PC-9 (cell line): ENCODE data around the gene LIME1. TPM values are rescaled to one million over a fixed set of nuclear protein-coding genes. Genes with fewer than 3 reads are reported as not detected.

Source experiments
- BruUV-seq: library from RNA; stranded (reverse); fragments of 400-500 nt; replicated peaks from 2 replicates; lab custom pipeline; 2021; lab: Mats Ljungman, UMichigan
- CTCF ChIA-PET: fragments of 300-600 bp; sonication (Branson Sonifier 250); formaldehyde crosslinking; loops from one replicate; lab custom pipeline; 2022; ENCODE audit warnings: antibody characterized with exemption; lab: Charles Lee
- POLR2A ChIA-PET: fragments of 300-600 bp; sonication (Branson Sonifier 250); formaldehyde crosslinking; loops from one replicate; lab custom pipeline; 2022; ENCODE audit warnings: antibody characterized with exemption; ENCODE audit not compliant: unreplicated experiment; lab: Charles Lee
- DNase-seq, 2 experiments: peaks; one replicate each; pipeline versions ENCODE4 v3.0.0 to v3.0.0-alpha.2; 2015 to 2022; ENCODE audit warnings: mixed read lengths in 1 of 2
- H2AFZ ChIP-seq: fragments of 200-600 bp; sonication (generic); 2 replicates; pipeline ENCODE4 v1.8.1; 2017; ENCODE audit warnings: antibody characterized with exemption
- H3F3A ChIP-seq: fragments of 200-600 bp; sonication (generic); 2 replicates; pipeline ENCODE4 v1.8.1; 2017; ENCODE audit warnings: antibody characterized with exemption, mild to moderate bottlenecking, low read depth; ENCODE audit not compliant: insufficient read depth
- H3K27ac ChIP-seq: fragments of 200-600 bp; sonication (generic); 2 replicates; pipeline ENCODE4 v1.6.1; 2016; ENCODE audit warnings: mixed run types
- H3K27me3 ChIP-seq: fragments of 200-600 bp; sonication (generic); 2 replicates; pipeline ENCODE4 v1.6.1; 2016; ENCODE audit warnings: low read depth, mixed run types; ENCODE audit not compliant: insufficient read depth
- H3K36me3 ChIP-seq: fragments of 200-600 bp; sonication (generic); 2 replicates; pipeline ENCODE4 v1.6.1; 2016; ENCODE audit warnings: low read depth, mixed run types
- H3K4me1 ChIP-seq: fragments of 200-600 bp; sonication (generic); replicated peaks from 2 replicates; pipeline ENCODE4 v1.6.1; 2016; ENCODE audit warnings: mixed run types; ENCODE audit not compliant: insufficient read depth
- H3K4me2 ChIP-seq: fragments of 200-600 bp; sonication (generic); 2 replicates; pipeline ENCODE4 v1.6.1; 2017; ENCODE audit warnings: mixed run types
- H3K4me3 ChIP-seq: fragments of 200-600 bp; sonication (generic); 2 replicates; pipeline ENCODE4 v1.6.1; 2016; ENCODE audit warnings: mixed run types
- H3K79me2 ChIP-seq: fragments of 200-600 bp; sonication (generic); 2 replicates; pipeline ENCODE4 v1.6.1; 2017; ENCODE audit warnings: low read depth, mixed run types
- H3K9me2 ChIP-seq: fragments of 200-600 bp; sonication (generic); 2 replicates; pipeline ENCODE4 v1.8.1; 2017; ENCODE audit warnings: mild to moderate bottlenecking; ENCODE audit not compliant: insufficient read depth
- H3K9me3 ChIP-seq: fragments of 200-600 bp; sonication (generic); 2 replicates; pipeline ENCODE4 v1.8.1; 2016; ENCODE audit warnings: low read depth; ENCODE audit not compliant: insufficient read depth
- H4K20me1 ChIP-seq: fragments of 200-600 bp; sonication (generic); 2 replicates; pipeline ENCODE4 v1.8.1; 2017; ENCODE audit not compliant: insufficient read depth
- CTCF ChIP-seq: fragments of 200-600 bp; sonication (generic); conservative IDR thresholded peaks from 2 replicates; pipeline ENCODE4 v1.6.1; 2017; ENCODE audit warnings: mixed run types, antibody characterized with exemption, mild to moderate bottlenecking, moderate library complexity
- EZH2 ChIP-seq: fragments of 200-600 bp; sonication (generic); IDR thresholded peaks from 2 replicates; pipeline ENCODE4 v1.8.0; 2017; ENCODE audit warnings: antibody characterized with exemption, low read depth
- intact Hi-C: fragments of 100-400 bp; cut with micrococcal nuclease; formaldehyde crosslinking; loops from one replicate; pipeline ENCODE4 v1.10.0; 2022; ENCODE audit not compliant: unreplicated experiment
- total RNA-seq: library from RNA; stranded (reverse); gene quantifications from 2 replicates; pipeline ENCODE4 v1.2.3, GENCODE V29; 2021

The LIME1 gene
- total RNA-seq, 1 experiment from 2014 or later = 18.7 TPM

GRCh38 chr20:63737695-63737944 lies 1.2 kb downstream of the LIME1 start:
- peaks cover 12% of the 10 kb centered on the region for H4K20me1 ChIP-seq
- DNase-seq = no peak
- TF ChIP-seq CTCF = no peak
- peaks cover 28% of the 10 kb centered on the region for H3F3A ChIP-seq
- peaks cover 9% of the 10 kb centered on the region for H3K4me1 ChIP-seq
- no peaks in the 10 kb centered on the region for H3K9me3 ChIP-seq
- H3K4me3 ChIP-seq = no peak overlapping the region
- no peaks in the 10 kb centered on the region for H3K9me2 ChIP-seq
- no peak overlapping the region for H3K27ac ChIP-seq
- H2AFZ ChIP-seq = no peak overlapping the region
- intact Hi-C loops = no loop called here
- no TSS peak for BruUV-seq
- H3K4me2 ChIP-seq = no peak overlapping the region
- H3K79me2 ChIP-seq = peaks cover 13% of the 10 kb centered on the region
- ChIA-PET CTCF (no interaction called here), POLR2A (no interaction called here)
- no peaks in the 10 kb centered on the region for H3K36me3 ChIP-seq
- H3K27me3 ChIP-seq = no peaks in the 10 kb centered on the region

- no peaks in the 10 kb centered on the region for H3K9me3 ChIP-seq
- no peaks in the 10 kb centered on the region for H3K36me3 ChIP-seq
- peaks cover 10% of the 10 kb centered on the region; the same call in 1 of the 2 replicates for H3K79me2 ChIP-seq
- no peak overlapping the region for H3K4me2 ChIP-seq
- ChIA-PET POLR2A (no interaction called here), CTCF (no interaction called here)
- H3K4me1 ChIP-seq = peaks cover 9% of the 10 kb centered on the region
- no peaks in the 10 kb centered on the region for H3K27me3 ChIP-seq
- no peaks in the 10 kb centered on the region for H3K9me2 ChIP-seq
- H3K4me3 ChIP-seq = no peak overlapping the region
- no peak overlapping the region for H2AFZ ChIP-seq
- no peak for DNase-seq
- H3K27ac ChIP-seq = no peak overlapping the region
- H3F3A ChIP-seq = peaks cover 24% of the 10 kb centered on the region
- intact Hi-C loops = no loop called here
- H4K20me1 ChIP-seq = peaks cover 7% of the 10 kb centered on the region
- TF ChIP-seq EZH2 = no peak
- no peak for TF ChIP-seq CTCF
- BruUV-seq = no TSS peak
These were observed 1.7 kb downstream of the LIME1 start for GRCh38 chr20:63737945-63738686.

- TF ChIP-seq EZH2 = no peak
- TF ChIP-seq CTCF = no peak
- no TSS peak for BruUV-seq
- peaks cover 30% of the 10 kb centered on the region for H3F3A ChIP-seq
- H3K4me1 ChIP-seq = peaks cover 9% of the 10 kb centered on the region
- intact Hi-C loops = no loop called here
- no peak overlapping the region for H3K4me2 ChIP-seq
- peaks cover 5% of the 10 kb centered on the region; the same call in 1 of the 2 replicates for H4K20me1 ChIP-seq
- peaks cover 10% of the 10 kb centered on the region; the same call in 1 of the 2 replicates for H3K79me2 ChIP-seq
- ChIA-PET CTCF (interaction anchor here (0.7 kb wide), 1 partner anchor 30 kb away, joined by 6 read pairs; no protein-coding TSS in a partner anchor), POLR2A (interaction anchor here (0.6 kb wide), 1 partner anchor 97 kb away, joined by 3 read pairs; no protein-coding TSS in a partner anchor)
- H3K9me2 ChIP-seq = no peaks in the 10 kb centered on the region
- H3K36me3 ChIP-seq = no peaks in the 10 kb centered on the region
- H2AFZ ChIP-seq = no peak overlapping the region
- H3K4me3 ChIP-seq = no peak overlapping the region
- no peaks in the 10 kb centered on the region for H3K9me3 ChIP-seq
- H3K27ac ChIP-seq = no peak overlapping the region
- H3K27me3 ChIP-seq = no peaks in the 10 kb centered on the region
- DNase-seq = no peak
These were observed 2.2 kb downstream of the LIME1 start for GRCh38 chr20:63738687-63739129.
